Right cardiac atrium (tissue), 5 donors: ENCODE measurements around the gene KICS2. TPM values are rescaled to one million over a fixed set of nuclear protein-coding genes. Genes with fewer than 3 reads are reported as not detected.

Source experiments
- ATAC-seq, 2 donors: fragments of 200-7000 bp; cut with Tn5 transposase; one replicate each; pipeline versions ENCODE4 v1.8.0 to v1.9.1; 2020; ENCODE audit warnings: moderate library complexity in 2 of 2, mild to moderate bottlenecking in 1 of 2
- DNase-seq, 3 donors: peaks; one replicate each; pipeline ENCODE4 v3.0.0-alpha.2; 2020
- H3K27ac ChIP-seq: one replicate; pipeline ENCODE4 v1.5.1; 2013; ENCODE audit warnings: mild to moderate bottlenecking, low read length, control low read depth, moderate library complexity
- H3K27me3 ChIP-seq: one replicate; pipeline ENCODE4 v1.6.1; 2013; ENCODE audit not compliant: control insufficient read depth, insufficient read depth
- H3K4me1 ChIP-seq: one replicate; pipeline ENCODE4 v1.6.1; 2013; ENCODE audit warnings: low read length; ENCODE audit not compliant: control insufficient read depth, insufficient read depth
- H3K4me3 ChIP-seq: one replicate; pipeline ENCODE4 v1.5.1; 2013; ENCODE audit warnings: low read length, control low read depth
- H3K9me3 ChIP-seq: one replicate; pipeline ENCODE4 v1.6.1; 2013; ENCODE audit warnings: low read length; ENCODE audit not compliant: control insufficient read depth
- WGBS: extraction: QIAGEN DNeasy Blood & Tissue Kit; methylation state at CpG from one replicate; pipeline ENCODE4 v1.1.7; 2013; 5-methylcytosine and 5-hydroxymethylcytosine counted together
- intact Hi-C, 4 donors: fragments of 100-400 bp; cut with DNase I; formaldehyde crosslinking; loops; one replicate each; pipeline versions ENCODE4 v1.11.0 to v1.14.0; 2022 to 2023
- long read RNA-seq, 4 donors: library from polyadenylated mRNA; unstranded; transcript quantifications; one replicate each; pipeline ENCODE4 v2.0.0, GENCODE V29; 2020 to 2021
- polyA plus RNA-seq: library from polyadenylated mRNA; stranded (reverse); fragments of 200-250 nt; gene quantifications from one replicate; pipeline ENCODE4 v1.2.3, GENCODE V29; 2013
- total RNA-seq, 4 donors: library from RNA; stranded (reverse); fragmentation: NEBNext Ultra II Directional; extraction: Animal tissue kit (Norgen Biotek cat#: 25700); gene quantifications; one replicate each; pipeline ENCODE4 v1.2.1, GENCODE V29; 2021
- donor health status: healthy with polysubstance abuse.
- donor health status: DM: no; HTN: yes; CAD: no.
- donor health status: DM: no; HTN: no; CAD: no.
- donor health status: DM: no; HTN: yes; CAD: no; lungs with severe emphysema.
- donor health status: DM: yes; HTN: yes; CAD: no.

The KICS2 gene
- 1 to 10 TPM; 4.2 to 7.3 (median 4.8) TPM for total RNA-seq
- polyA plus RNA-seq, result 2.6 TPM
- long read RNA-seq, donor 1, full-length matches to known transcripts, result 5 of 5 reads
- long read RNA-seq, donor 1, partial matches to known transcripts, result 0 of 5 reads
- long read RNA-seq, donor 1, other reads (novel, unspliced or antisense), result 0 of 5 reads
- long read RNA-seq, donor 2, result 0 reads
- long read RNA-seq, donor 3, full-length matches to known transcripts, result 12 of 13 reads
- long read RNA-seq, donor 3, partial matches to known transcripts, result 0 of 13 reads
- long read RNA-seq, donor 3, other reads (novel, unspliced or antisense), result 1 of 13 reads
- long read RNA-seq, donor 4, full-length matches to known transcripts, result 2 of 2 reads
- long read RNA-seq, donor 4, partial matches to known transcripts, result 0 of 2 reads
- long read RNA-seq, donor 4, other reads (novel, unspliced or antisense), result 0 of 2 reads

GRCh38 chr12:64222009-64222765, at the start of gene KICS2:
TSS of gene KICS2 (minus strand) at chr12:64222296. CDS start at chr12:64222237, 59 bp downstream.
- intact Hi-C loops, result no loop called here
- ATAC-seq (peak; percentile 99), DNase-seq (peak; percentile 95 to 99 (median 97))
- H3K27ac ChIP-seq, result peak within 1 kb of the TSS; percentile 85
- H3K27me3 ChIP-seq, result no peaks in the 10 kb centered on the region
- H3K9me3 ChIP-seq, result no peaks in the 10 kb centered on the region
- WGBS, result under 1% methylated on average over 56 of the region's 56 CpGs
- no peaks in the 10 kb centered on the region for H3K4me1 ChIP-seq
- peak within 1 kb of the TSS; percentile 56 for H3K4me3 ChIP-seq

DNA sequence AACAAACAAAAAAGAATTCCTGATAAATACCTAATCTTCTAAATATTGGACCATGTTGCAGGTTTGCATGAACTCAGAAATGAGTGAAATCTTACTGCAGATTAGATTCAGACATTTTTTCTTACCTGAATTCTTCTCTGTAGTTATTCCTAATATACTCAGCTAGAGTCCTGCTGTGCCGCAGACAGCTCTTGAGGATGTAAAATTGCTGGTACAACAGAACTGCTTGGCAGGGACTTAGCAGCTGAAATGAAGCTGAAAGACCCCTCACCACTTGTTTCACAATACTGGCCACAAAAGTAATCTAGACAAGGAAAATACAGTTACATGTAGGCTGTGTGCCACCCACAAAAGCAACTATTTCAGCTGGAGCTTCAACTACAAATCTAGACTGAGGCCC, 48.3 kb upstream of the KICS2 start:
- H3K4me3 ChIP-seq, result no peak overlapping the region
- no peak overlapping the region for H3K27ac ChIP-seq
- ATAC-seq, result no peak
- WGBS, result 84% methylated on average over 1 of the region's 1 CpG
- intact Hi-C loops, result no loop called here
- no peaks in the 10 kb centered on the region for H3K4me1 ChIP-seq
- DNase-seq, result no peak
- H3K27me3 ChIP-seq, result no peaks in the 10 kb centered on the region
- no peaks in the 10 kb centered on the region for H3K9me3 ChIP-seq

DNA sequence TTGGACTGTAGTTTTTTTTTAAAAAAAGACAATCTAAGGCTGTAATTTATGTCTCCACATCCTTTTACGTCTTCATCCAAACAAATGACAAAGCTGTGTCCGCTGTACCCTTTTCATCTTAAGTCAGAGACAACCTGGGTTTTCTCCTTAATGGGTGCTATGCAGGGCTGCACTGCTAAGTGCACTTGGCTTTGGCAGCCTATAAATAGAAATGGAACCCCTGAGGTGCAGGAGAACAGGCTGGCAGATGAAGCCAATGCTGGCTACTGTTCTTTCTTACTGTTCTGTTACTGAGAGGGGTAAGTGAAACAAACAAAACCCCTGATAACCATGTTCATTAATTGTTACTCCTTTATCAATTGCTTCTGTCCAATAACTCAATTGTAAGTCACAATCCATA, 47.1 kb upstream of the KICS2 start:
- intact Hi-C loops, result no loop called here
- no peak for ATAC-seq
- no peak overlapping the region for H3K27ac ChIP-seq
- no peak for DNase-seq
- H3K4me3 ChIP-seq, result no peak overlapping the region
- WGBS, result 84% methylated on average over 2 of the region's 2 CpGs
- H3K27me3 ChIP-seq, result no peaks in the 10 kb centered on the region
- no peaks in the 10 kb centered on the region for H3K4me1 ChIP-seq
- H3K9me3 ChIP-seq, result no peaks in the 10 kb centered on the region

DNA sequence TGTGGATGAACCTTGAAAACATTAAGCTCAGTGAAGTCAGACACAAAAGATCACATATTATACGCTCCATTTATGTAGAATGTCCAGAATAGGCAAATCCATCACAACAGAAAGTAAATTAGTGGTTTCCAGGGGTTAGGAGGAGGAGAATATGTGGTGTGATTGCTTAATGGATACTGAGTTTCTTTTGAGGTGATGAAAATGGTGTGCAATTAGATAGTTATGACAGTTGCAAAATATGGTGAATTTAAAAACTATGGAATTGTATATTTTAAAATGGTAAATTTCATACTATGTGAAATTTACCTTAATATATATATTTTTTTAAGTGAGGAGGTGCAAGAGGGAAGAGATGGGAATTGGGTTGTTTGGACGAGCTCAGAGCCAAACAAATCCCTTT, 46.3 kb upstream of the KICS2 start:
- ATAC-seq, result no peak
- H3K9me3 ChIP-seq, result no peaks in the 10 kb centered on the region
- 0% methylated on average over 2 of the region's 2 CpGs for WGBS
- no peaks in the 10 kb centered on the region for H3K27me3 ChIP-seq
- H3K27ac ChIP-seq, result no peak overlapping the region
- H3K4me1 ChIP-seq, result no peaks in the 10 kb centered on the region
- H3K4me3 ChIP-seq, result no peak overlapping the region
- intact Hi-C loops, result no loop called here
- DNase-seq, result no peak

- Histone ChIP-seq H3K27ac (no peak overlapping the region), H3K4me3 (no peak overlapping the region), H3K9me3 (no peaks in the 10 kb centered on the region), H3K27me3 (no peaks in the 10 kb centered on the region), H3K4me1 (no peaks in the 10 kb centered on the region)
- intact Hi-C loops, result no loop called here
- DNase-seq (no peak), ATAC-seq (no peak)
- WGBS, result 77% methylated on average over 2 of the region's 2 CpGs
These were observed 43.7 kb upstream of the KICS2 start for GRCh38 chr12:64265839-64266238.

DNA sequence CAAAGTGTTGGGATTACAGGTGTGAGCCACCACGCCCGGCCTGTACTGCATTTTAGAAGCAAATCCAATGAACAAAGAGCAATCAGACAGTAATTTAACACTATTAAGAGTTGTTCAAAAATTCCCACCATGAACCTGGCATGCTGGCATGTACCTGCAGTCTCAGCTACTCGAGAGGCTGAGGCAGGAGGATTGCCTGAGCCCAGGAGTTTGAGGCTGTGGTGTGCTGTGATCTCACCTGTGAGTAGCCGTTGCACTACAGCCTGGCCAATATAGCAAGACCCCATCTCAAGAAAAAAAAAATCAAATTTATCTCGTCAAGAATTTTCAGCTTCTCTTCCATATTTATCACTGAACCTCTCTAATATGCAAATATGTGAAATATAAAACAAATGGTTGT, 39.7 kb upstream of the KICS2 start:
- intact Hi-C loops, result no loop called here
- 89% methylated on average over 5 of the region's 5 CpGs for WGBS
- H3K4me1 ChIP-seq, result no peaks in the 10 kb centered on the region
- DNase-seq (no peak), ATAC-seq (no peak)
- H3K27ac ChIP-seq, result no peak overlapping the region
- no peak overlapping the region for H3K4me3 ChIP-seq
- no peaks in the 10 kb centered on the region for H3K27me3 ChIP-seq
- no peaks in the 10 kb centered on the region for H3K9me3 ChIP-seq

DNA sequence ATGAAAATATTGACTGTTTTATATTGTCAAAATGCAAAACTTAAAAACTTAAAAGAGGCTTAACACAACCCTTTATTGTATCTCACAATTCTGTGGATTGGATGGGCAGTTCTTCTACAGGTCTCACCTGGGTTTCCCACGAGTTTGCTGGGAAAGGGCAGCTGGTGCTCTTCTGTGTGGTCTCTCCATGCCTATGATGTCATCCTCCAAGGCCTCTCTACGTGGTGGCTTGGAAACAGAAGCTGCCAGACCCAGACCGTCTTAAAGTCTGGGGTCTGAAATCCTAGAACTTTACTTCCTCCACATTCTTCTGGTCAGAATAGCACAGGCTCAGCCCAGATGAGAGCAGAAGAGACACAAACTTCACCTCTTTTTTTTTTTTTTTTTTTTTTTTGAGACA, 36.5 kb upstream of the KICS2 start:
- Histone ChIP-seq H3K4me1 (no peaks in the 10 kb centered on the region), H3K27me3 (no peaks in the 10 kb centered on the region), H3K4me3 (no peak overlapping the region), H3K9me3 (no peaks in the 10 kb centered on the region), H3K27ac (no peak overlapping the region)
- intact Hi-C loops, result loop anchor here in 3 of 4 donors (5.0 to 10.0 kb wide), 3 partner anchors 74 to 421 kb away; partner anchors contain the start of gene SRGAP1 (in 1 of the 3)
- DNase-seq (no peak), ATAC-seq (no peak)
- WGBS, result 46% methylated on average over 3 of the region's 3 CpGs

- ATAC-seq (peak in 1 of 2 donors; percentile 38), DNase-seq (no peak)
- Histone ChIP-seq H3K27me3 (no peaks in the 10 kb centered on the region), H3K9me3 (no peaks in the 10 kb centered on the region), H3K4me1 (no peaks in the 10 kb centered on the region), H3K4me3 (no peak overlapping the region), H3K27ac (no peak overlapping the region)
- intact Hi-C loops, result loop anchor here in 3 of 4 donors (2.0 to 10.0 kb wide), 4 partner anchors 71 to 419 kb away; partner anchors contain the start of gene SRGAP1 (in 1 of the 3)
- WGBS, result 57% methylated on average over 4 of the region's 4 CpGs
These were observed 34.2 kb upstream of the KICS2 start for GRCh38 chr12:64256166-64256800.

- WGBS, result 65% methylated on average over 4 of the region's 4 CpGs
- no peak for ATAC-seq
- H3K9me3 ChIP-seq, result no peaks in the 10 kb centered on the region
- H3K4me1 ChIP-seq, result no peaks in the 10 kb centered on the region
- H3K27me3 ChIP-seq, result no peaks in the 10 kb centered on the region
- no peak for DNase-seq
- intact Hi-C loops, result loop anchor here (2.0 to 10.0 kb wide), 4 partner anchors 70 to 418 kb away; partner anchors contain the start of gene SRGAP1 (in 1 of the 4)
- H3K4me3 ChIP-seq, result no peak overlapping the region
- no peak overlapping the region for H3K27ac ChIP-seq
These were observed 33.2 kb upstream of the KICS2 start for GRCh38 chr12:64255249-64255648.

DNA sequence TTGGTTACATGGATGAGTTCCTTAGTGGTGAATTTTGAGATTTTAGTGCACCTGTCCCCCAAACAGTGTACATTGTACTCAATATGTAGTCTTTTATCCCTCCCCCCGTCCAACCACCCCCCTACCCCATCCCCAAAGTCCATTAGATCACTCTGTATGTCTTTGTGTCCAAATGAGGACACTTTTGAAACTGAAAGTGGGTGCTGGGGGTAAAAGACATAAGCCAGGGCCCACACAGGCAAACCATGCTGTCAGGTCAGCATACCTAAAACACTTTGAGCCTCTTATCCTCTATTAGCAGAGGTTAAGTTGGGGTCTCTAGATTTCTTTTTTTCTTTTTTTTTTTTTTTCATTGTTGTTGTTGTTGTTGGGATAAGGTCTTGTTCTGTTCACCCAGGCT, 31.3 kb upstream of the KICS2 start:
- DNase-seq, result no peak
- no peak overlapping the region for H3K4me3 ChIP-seq
- intact Hi-C loops, result loop anchor here in 2 of 4 donors (10.0 kb wide), 1 partner anchor 69 kb away; no protein-coding TSS in a partner anchor
- ATAC-seq, result no peak
- H3K9me3 ChIP-seq, result no peaks in the 10 kb centered on the region
- no peak overlapping the region for H3K27ac ChIP-seq
- H3K27me3 ChIP-seq, result no peaks in the 10 kb centered on the region
- WGBS, result 49% methylated on average over 1 of the region's 1 CpG
- H3K4me1 ChIP-seq, result no peaks in the 10 kb centered on the region
